Spinal cord (tissue), 10 donors: ENCODE measurements around the gene NFXL1. TPM values are rescaled to one million over a fixed set of nuclear protein-coding genes. Genes with fewer than 3 reads are reported as not detected.

Experiments used
- DNase-seq, 6 donors: peaks; one replicate each; pipeline versions ENCODE4 v3.0.0 to v3.0.0-alpha.2; 2013 to 2015; ENCODE audit warnings: low spot score in 6 of 6, low read depth in 4 of 6
- H3K27ac ChIP-seq: one replicate; pipeline ENCODE4 v1.5.1; 2013; ENCODE audit warnings: low read depth, low read length, control low read depth
- H3K27me3 ChIP-seq: one replicate; pipeline ENCODE4 v1.6.1; 2013; ENCODE audit warnings: low read length; ENCODE audit not compliant: control insufficient read depth, insufficient read depth
- H3K36me3 ChIP-seq: one replicate; pipeline ENCODE4 v1.6.1; 2013; ENCODE audit warnings: low read length; ENCODE audit not compliant: control insufficient read depth, insufficient read depth
- H3K4me1 ChIP-seq: one replicate; pipeline ENCODE4 v1.6.1; 2013; ENCODE audit warnings: low read length; ENCODE audit not compliant: control insufficient read depth, insufficient read depth
- H3K4me3 ChIP-seq: one replicate; pipeline ENCODE4 v1.5.1; 2013; ENCODE audit warnings: low read depth, low read length, control low read depth
- H3K9me3 ChIP-seq: one replicate; pipeline ENCODE4 v1.6.1; 2013; ENCODE audit warnings: low read length; ENCODE audit not compliant: control insufficient read depth, insufficient read depth
- WGBS: methylation state at CpG from one replicate; pipeline ENCODE4 v1.1.5; 2013; ENCODE audit warnings: missing lambda C conversion rate; ENCODE audit not compliant: insufficient coverage; 5-methylcytosine and 5-hydroxymethylcytosine counted together
- polyA plus RNA-seq, 2 donors: library from polyadenylated mRNA; unstranded; fragments of 120-200 nt; gene quantifications; one replicate each; pipeline ENCODE4 v1.2.1, GENCODE V29; 2013; ENCODE audit not compliant: insufficient read length in 2 of 2
- total RNA-seq, 2 donors: library from RNA; depleted of rRNA in 1 of 2; stranded (reverse); fragments of 120-200 nt in 1 of 2; fragments of >200 nt in 1 of 2; gene quantifications; one replicate each; pipeline versions ENCODE4 v1.2.3 to v1.2.4, GENCODE V29; 2013 to 2014
- donor health status: healthy.

Gene NFXL1
- total and polyA plus RNA-seq, 4 donors, result 12.7 to 19.9 (median 13.8) TPM

DNA sequence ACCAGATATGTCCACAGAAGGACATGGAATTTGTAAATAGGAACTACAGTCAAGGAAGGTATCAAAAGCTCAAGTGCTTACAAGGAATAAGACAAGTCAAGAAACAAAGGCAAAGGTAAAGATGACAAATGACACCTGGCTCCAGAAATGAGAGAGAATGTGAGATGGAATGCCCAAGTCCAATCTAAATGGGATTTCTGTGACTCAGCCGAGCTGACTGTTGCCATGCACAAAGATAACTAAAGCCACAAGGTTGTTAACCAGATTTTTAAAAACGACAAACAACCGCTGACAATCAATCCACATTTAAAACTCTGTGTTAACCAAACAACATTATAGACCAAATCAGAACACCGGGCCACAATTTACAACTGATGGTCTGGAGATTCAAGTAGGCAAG lies 1.1 kb downstream of the NFXL1 start:
- H3K9me3 ChIP-seq, result no peaks in the 10 kb centered on the region
- peak in 2 of 6 donors; percentile 4 to 18 for DNase-seq
- no peaks in the 10 kb centered on the region for H3K27me3 ChIP-seq
- H3K36me3 ChIP-seq, result peaks cover 3% of the 10 kb centered on the region
- H3K27ac ChIP-seq, result no peak overlapping the region
- H3K4me1 ChIP-seq, result peaks cover 4% of the 10 kb centered on the region
- peak overlapping the region; percentile 89 for H3K4me3 ChIP-seq
- WGBS, result 0% methylated on average over 1 of the region's 4 CpGs

DNA sequence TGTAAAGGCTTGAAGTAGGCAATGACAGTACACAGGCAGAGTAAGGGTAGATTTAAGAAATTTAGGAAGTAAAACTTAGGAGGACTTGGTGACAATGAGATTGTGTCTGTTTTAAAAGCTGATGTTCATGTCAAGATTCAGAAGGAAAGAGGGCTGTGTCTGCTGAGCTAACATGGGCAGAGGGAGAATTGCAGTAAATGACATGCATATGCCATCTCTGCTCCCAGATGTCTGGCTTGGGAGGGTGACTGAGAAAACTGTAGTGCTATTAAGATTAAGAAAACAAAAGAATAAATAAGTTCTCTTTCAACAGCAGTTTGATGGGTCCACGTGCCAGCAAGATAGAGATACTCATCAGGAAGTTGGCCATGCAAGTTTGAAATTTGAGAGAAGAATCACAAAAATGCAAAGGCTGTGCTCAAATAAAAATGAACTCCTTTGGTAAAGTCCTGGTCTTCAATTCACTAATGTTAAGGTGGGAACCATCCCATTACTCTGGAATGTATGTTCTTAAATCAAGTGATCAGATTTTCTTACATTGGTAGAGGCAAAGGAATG lies 7.2 kb downstream of the NFXL1 start:
- Histone ChIP-seq H3K36me3 (peaks cover 12% of the 10 kb centered on the region), H3K27me3 (no peaks in the 10 kb centered on the region), H3K4me3 (no peak overlapping the region), H3K9me3 (no peaks in the 10 kb centered on the region), H3K27ac (no peak overlapping the region), H3K4me1 (no peaks in the 10 kb centered on the region)
- WGBS, result no CpG with 5 or more reads among the region's 1 CpG
- DNase-seq, result no peak

DNA sequence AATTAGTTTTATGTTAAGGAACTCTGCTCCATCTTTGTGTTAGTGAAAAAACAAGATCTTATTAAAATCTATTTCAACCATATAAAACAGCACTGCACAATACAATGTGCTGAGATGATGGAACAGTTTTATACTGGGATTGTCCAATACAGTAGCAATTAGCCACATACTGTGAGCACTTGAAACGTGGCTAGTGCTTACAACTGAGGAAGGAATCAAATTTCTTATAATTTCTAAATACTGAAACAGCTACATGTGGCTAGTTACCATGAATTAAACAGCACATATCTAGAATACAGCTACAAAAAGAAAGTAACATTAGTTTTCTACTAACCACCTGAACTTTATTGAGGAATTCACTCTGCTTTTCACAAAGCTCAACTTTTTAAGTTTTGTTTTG lies 14.7 kb downstream of the NFXL1 start:
- no peak overlapping the region for H3K4me3 ChIP-seq
- no peak for DNase-seq
- H3K4me1 ChIP-seq, result no peaks in the 10 kb centered on the region
- H3K36me3 ChIP-seq, result peaks cover 19% of the 10 kb centered on the region
- no peak overlapping the region for H3K27ac ChIP-seq
- no CpG with 5 or more reads among the region's 1 CpG for WGBS
- no peaks in the 10 kb centered on the region for H3K27me3 ChIP-seq
- H3K9me3 ChIP-seq, result no peaks in the 10 kb centered on the region

DNA sequence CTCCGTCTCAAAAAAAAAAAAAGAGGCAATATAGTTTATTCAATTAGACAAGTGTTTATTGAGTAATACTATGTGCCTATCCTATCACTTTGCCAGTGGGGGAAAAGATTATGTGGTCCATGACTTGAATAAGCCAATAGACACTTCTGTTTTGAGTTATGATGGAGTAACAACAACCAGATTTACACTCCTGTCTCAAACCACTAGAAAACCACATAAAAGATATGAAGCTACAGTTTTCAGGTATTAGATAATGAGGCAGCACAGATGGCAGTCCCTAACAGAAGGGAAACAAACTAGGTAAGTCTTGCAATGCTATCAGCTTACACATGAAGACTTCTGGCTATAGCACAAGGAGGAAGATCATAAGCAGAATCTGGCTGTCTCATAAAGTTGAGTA lies 22.5 kb downstream of the NFXL1 start:
- WGBS, result no CpG with 5 or more reads among the region's 1 CpG
- Histone ChIP-seq H3K27me3 (no peaks in the 10 kb centered on the region), H3K27ac (no peak overlapping the region), H3K36me3 (peaks cover 14% of the 10 kb centered on the region), H3K4me1 (no peaks in the 10 kb centered on the region), H3K9me3 (no peaks in the 10 kb centered on the region), H3K4me3 (no peak overlapping the region)
- no peak for DNase-seq

DNA sequence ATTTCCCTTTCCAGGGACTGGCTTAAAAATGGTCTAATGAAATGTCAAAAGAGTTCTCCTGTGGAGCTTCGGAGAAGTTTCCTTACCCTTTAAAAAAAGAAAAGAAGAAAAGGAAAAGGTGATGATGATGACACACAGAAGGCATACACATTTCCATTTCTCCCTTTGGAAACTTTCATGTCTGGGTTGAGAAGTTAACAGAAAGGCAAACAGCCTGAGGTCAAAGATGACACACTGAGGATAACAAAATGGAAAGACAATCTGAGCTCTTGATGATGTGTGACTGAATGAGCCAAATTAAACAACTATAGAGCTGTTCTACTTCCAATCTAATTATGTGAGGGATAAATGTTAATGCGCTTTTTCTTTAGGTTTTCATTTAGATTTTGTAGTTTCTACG lies 32.2 kb downstream of the NFXL1 start:
- Histone ChIP-seq H3K36me3 (peaks cover 9% of the 10 kb centered on the region), H3K27ac (peak overlapping the region; percentile 13), H3K9me3 (no peaks in the 10 kb centered on the region), H3K4me3 (no peak overlapping the region), H3K4me1 (no peaks in the 10 kb centered on the region), H3K27me3 (no peaks in the 10 kb centered on the region)
- peak in 2 of 6 donors; percentile 2 to 15 for DNase-seq
- no CpG with 5 or more reads among the region's 3 CpGs for WGBS

DNA sequence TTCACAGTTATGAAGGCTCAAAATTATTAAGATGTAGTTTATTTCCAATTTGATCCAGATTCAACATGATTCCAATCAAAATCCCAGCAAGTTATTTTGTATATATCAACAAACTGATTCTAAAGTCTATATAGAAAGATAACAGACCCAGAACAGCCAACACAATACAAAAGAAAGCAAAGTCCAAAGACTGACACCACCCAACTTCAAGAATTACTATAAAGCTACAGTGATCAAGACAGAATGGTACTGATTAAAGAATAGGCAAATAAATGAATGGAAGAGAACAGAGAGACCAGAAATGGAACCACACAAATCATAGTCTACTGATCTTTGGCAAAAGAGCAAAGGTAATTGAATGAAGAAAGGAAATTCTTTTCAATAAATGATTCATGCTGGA lies 34.9 kb downstream of the NFXL1 start:
- H3K36me3 ChIP-seq, result peaks cover 5% of the 10 kb centered on the region
- H3K27me3 ChIP-seq, result no peaks in the 10 kb centered on the region
- H3K4me3 ChIP-seq, result no peak overlapping the region
- no peak for DNase-seq
- no peak overlapping the region for H3K27ac ChIP-seq
- no peaks in the 10 kb centered on the region for H3K9me3 ChIP-seq
- no peaks in the 10 kb centered on the region for H3K4me1 ChIP-seq

DNA sequence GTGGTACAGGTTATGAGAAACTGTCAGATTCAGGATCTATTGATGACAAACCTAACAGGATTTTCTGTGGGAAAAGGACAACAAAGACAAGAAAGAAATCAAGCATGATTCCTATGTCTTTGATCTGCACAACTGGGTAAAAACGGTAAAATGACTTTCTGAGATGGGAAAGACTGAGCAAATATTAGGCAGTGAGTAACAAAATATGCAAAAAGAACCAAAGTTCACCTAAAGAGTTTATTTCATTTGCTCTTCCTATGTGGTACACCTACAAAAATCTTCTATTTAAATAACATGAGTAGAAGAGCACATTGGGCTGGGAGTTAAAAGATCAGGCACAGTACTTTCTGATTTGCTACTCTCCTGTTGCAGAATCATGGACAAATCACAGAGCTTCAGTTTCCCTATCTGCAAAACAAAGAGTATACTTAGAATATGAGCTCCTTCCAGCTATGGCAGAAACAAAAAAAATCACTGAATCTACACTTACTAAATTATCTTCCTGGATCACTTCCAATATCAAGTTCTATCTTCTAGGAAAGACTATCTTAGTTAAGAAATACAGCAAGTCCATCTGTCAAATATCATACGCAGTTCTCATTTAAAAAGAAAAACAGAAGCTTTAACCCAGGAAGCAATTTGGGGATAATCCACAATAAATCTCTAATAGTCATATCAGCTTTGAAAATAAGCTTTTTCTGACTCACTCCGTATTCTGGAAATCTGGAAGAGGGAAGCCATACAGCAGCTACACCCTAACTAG lies 37.4 kb downstream of the NFXL1 start:
- no CpG with 5 or more reads among the region's 3 CpGs for WGBS

DNA sequence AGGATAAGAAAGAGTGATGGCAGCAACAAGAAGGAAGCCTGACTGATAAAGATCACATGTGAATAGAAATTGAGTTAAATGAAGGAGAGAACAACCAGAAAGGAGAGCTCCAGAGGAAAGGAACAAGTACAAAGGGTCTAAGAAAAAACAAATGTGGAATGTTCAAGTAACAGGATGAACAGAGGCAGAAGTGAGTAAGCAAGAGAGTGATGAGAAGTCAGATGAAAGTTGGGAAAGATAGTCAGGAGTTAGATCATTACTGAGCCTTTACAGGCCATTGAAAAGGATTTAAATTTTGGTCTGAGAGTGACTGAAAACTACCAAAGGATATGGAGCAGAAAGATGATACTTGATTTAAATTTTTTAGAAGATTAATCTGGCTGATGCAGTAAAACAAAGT lies 38.1 kb downstream of the NFXL1 start:
- Histone ChIP-seq H3K9me3 (peaks cover 15% of the 10 kb centered on the region), H3K27ac (no peak overlapping the region), H3K27me3 (no peaks in the 10 kb centered on the region), H3K36me3 (no peaks in the 10 kb centered on the region), H3K4me3 (no peak overlapping the region), H3K4me1 (no peaks in the 10 kb centered on the region)
- no peak for DNase-seq

More for the DNA sequence above, 37.4 kb downstream of the NFXL1 start:
- Histone ChIP-seq H3K4me1 (no peaks in the 10 kb centered on the region), H3K9me3 (peaks cover 14% of the 10 kb centered on the region), H3K4me3 (no peak overlapping the region), H3K36me3 (no peaks in the 10 kb centered on the region), H3K27ac (no peak overlapping the region), H3K27me3 (no peaks in the 10 kb centered on the region)
- peak in 1 of 6 donors; percentile 3 for DNase-seq

DNA sequence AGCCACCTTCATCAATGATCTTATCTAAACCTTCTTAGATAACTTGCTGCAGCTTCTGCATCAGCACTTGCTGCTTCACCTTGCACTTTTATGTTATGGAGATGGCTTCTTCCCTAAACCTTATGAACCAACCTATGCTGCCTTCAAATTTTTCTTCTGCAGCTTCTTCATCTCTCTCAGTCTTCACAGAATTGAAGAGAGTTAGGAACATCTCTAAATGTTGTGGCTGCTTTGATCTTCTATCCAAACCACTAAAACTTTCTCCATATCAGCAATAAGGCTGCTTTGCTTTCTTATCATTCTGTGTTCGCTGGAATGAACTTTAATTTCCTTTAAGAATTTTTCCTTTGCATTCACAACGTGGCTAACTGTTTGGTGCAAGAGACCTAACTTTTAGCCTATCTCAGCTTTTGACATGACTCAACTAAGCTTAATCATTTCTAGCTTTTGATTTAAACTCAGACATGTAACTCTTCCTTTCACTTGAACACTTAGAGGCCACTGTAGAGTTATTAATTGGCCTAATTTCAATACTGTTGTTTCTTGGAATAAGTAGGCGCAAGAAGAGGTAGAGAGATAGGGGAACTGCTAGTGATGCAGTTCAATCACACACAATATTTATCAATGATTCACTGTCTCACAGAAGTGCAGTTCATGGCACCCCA lies 40.4 kb downstream of the NFXL1 start:
- Histone ChIP-seq H3K4me1 (no peaks in the 10 kb centered on the region), H3K27ac (no peak overlapping the region), H3K27me3 (no peaks in the 10 kb centered on the region), H3K9me3 (peaks cover 16% of the 10 kb centered on the region), H3K36me3 (no peaks in the 10 kb centered on the region), H3K4me3 (no peak overlapping the region)
- DNase-seq, result no peak
- 95% methylated on average over 2 of the region's 3 CpGs for WGBS

DNA sequence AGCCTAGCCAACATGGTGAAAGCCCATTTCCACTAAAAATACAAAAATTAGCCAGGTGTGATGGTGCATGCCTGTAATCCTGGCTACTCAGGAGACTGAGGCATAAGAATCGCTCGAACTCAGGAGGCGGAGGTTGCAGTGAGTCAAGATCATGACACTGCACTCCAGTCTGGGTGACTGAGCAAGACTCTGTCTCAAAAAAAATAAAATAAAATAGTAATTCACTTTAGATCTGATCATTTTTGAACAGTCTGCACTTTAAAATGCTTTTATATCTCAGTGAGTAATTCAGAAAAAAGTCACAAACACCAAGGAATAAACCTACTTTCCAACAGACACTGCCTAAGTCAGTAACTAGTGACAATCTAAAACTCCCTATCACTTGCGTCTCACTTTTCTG lies 50.9 kb downstream of the NFXL1 start:
- H3K4me1 ChIP-seq, result no peaks in the 10 kb centered on the region
- no peak for DNase-seq
- no peak overlapping the region for H3K27ac ChIP-seq
- H3K4me3 ChIP-seq, result no peak overlapping the region
- H3K27me3 ChIP-seq, result no peaks in the 10 kb centered on the region
- no peaks in the 10 kb centered on the region for H3K9me3 ChIP-seq
- H3K36me3 ChIP-seq, result no peaks in the 10 kb centered on the region
- WGBS, result 100% methylated on average over 3 of the region's 4 CpGs
